ENCODE measurements around the gene RPS14.

The RPS14 gene

GRCh38 chr5:150449517-150450339, at the start of gene RPS14:
Gene RPS14 (minus strand): TSS chr5:150449739. CDS start chr5:150447733, 2,006 bp downstream.
- TF ChIP-seq, protein P1, sequence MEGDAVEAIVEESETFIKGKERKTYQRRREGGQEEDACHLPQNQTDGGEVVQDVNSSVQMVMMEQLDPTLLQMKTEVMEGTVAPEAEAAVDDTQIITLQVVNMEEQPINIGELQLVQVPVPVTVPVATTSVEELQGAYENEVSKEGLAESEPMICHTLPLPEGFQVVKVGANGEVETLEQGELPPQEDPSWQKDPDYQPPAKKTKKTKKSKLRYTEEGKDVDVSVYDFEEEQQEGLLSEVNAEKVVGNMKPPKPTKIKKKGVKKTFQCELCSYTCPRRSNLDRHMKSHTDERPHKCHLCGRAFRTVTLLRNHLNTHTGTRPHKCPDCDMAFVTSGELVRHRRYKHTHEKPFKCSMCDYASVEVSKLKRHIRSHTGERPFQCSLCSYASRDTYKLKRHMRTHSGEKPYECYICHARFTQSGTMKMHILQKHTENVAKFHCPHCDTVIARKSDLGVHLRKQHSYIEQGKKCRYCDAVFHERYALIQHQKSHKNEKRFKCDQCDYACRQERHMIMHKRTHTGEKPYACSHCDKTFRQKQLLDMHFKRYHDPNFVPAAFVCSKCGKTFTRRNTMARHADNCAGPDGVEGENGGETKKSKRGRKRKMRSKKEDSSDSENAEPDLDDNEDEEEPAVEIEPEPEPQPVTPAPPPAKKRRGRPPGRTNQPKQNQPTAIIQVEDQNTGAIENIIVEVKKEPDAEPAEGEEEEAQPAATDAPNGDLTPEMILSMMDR (conservative IDR thresholded peaks at IDR 0.05; ENCODE audit: low read depth, low read length) = peak; percentile 91
- DNase-seq (ENCODE audit: low read depth) = peak; percentile 95
- peak within 1 kb of the TSS; percentile 98 for H3K4me3 ChIP-seq (ENCODE audit: low read depth, low read length)

- DNase-seq (ENCODE audit: low read depth) = no peak
- H3K4me3 ChIP-seq (ENCODE audit: low read depth, low read length) = no peak overlapping the region
- TF ChIP-seq, protein P1 (conservative IDR thresholded peaks at IDR 0.05; ENCODE audit: low read depth, low read length) = no peak
These were observed 49.4 kb upstream of the RPS14 start for GRCh38 chr5:150498971-150499370.

DNA sequence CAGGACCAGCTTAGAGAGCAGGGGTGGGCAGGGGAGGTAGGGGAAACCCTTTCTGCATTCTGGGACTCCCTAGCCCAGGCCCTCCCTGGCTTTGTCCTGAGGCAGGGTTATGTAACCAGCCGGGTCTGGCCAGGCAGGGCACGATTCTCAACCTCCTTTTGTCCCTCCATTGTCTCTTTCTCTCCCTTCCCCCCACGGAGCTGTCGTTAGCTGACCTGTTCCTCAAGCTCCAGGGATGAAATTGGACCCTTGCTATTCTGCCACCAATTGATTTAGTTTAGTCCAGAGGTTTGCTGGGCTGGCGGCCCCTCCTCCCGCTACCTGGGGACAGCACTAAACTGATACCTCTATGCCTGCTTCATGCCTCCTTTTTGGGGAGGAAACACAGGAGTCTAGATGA, 49.0 kb upstream of the RPS14 start:
- no peak overlapping the region for H3K4me3 ChIP-seq (ENCODE audit: low read depth, low read length)
- DNase-seq (ENCODE audit: low read depth) = no peak
- TF ChIP-seq, protein P1 (conservative IDR thresholded peaks at IDR 0.05; ENCODE audit: low read depth, low read length) = no peak

DNA sequence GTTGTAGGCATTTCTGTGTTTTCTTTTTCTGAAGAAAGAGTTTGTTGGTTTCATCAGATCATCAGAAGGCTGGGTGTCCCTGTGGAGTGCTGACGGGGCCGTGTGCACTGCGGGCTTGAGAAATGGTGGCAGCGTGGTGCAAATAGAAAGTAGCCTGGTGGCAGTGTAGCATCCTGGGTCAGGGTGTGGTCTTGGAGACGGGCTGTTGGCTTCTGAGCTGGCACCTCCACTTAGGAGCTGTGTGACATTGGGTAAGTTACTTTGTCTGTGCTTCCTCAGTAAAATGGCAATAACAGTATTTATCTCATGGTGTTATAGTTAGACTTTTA, 48.4 kb upstream of the RPS14 start:
- no peak overlapping the region for H3K4me3 ChIP-seq (ENCODE audit: low read depth, low read length)
- TF ChIP-seq, protein P1 (conservative IDR thresholded peaks at IDR 0.05; ENCODE audit: low read depth, low read length) = no peak
- no peak for DNase-seq (ENCODE audit: low read depth)

GRCh38 chr5:150497274-150497988, 47.9 kb upstream of the RPS14 start:
- H3K4me3 ChIP-seq (ENCODE audit: low read depth, low read length) = no peak overlapping the region
- TF ChIP-seq, protein P1 (conservative IDR thresholded peaks at IDR 0.05; ENCODE audit: low read depth, low read length) = no peak
- DNase-seq (ENCODE audit: low read depth) = peak; percentile 90

DNA sequence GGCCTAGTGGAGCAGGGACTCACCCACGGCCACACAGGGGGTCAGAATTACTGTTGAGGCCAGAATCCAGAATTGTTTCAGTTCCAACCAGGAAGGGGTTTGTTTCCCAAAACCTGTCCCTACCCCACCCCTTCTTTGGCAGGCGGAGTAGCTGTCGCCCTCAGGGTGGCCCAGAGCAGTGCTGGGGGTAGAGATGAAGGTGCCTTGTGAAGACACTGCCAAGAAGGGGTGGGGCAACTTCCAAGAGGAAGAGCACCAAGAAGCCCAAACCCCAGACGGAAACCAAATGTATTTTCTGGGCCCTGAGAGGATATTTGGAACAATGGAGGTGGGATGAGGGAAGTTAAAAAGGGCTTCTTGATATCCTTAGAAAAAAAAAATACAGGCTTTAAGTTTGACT, 47.0 kb upstream of the RPS14 start:
- no peak for DNase-seq (ENCODE audit: low read depth)
- TF ChIP-seq, protein P1 (conservative IDR thresholded peaks at IDR 0.05; ENCODE audit: low read depth, low read length) = no peak
- H3K4me3 ChIP-seq (ENCODE audit: low read depth, low read length) = no peak overlapping the region

Measured in choroid plexus epithelial cell (primary cell).